ENCODE data around the gene RAB3IL1.

Gene RAB3IL1

DNA sequence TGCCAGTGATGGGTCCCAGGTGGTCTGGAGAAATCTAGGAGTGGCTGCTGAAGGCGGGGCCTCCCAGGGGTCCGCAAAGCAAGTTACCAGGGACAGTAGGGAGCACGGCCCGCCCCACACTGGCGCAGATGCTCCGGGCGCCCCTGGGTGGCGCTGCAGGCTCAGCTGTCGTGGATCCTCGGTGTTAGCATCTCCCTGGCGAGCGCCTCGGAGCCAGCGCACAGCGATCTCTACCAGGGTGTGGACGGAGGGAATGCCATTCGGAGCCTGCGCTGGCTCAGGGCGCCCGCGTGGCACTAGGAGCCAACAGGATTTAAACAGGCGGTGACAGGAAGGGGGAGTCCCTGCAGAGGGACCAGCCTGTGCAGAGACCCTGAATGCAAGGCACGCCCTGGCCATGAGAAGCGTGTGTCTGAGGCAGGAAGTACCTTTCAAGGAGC lies 46.2 kb downstream of the RAB3IL1 start:
- H3K27me3 ChIP-seq (ENCODE audit: control insufficient read depth in 1 of 2, insufficient read depth in 2 of 2, low read length in 2 of 2): peaks cover 2 to 3% of the 10 kb centered on the region in 2 donors
- peaks cover 10% of the 10 kb centered on the region for H3K4me1 ChIP-seq (ENCODE audit: control insufficient read depth, insufficient read depth, low read length)
- H3K36me3 ChIP-seq (ENCODE audit: control insufficient read depth in 2 of 2, insufficient read depth in 2 of 2, low read length in 2 of 2): no peaks in the 10 kb centered on the region
- H3K9ac ChIP-seq (ENCODE audit: low read length in 2 of 2): no peak overlapping the region
- no peak overlapping the region for H3K27ac ChIP-seq (ENCODE audit: low read length)
- H3K9me3 ChIP-seq (ENCODE audit: control insufficient read depth in 2 of 2, low read length in 2 of 2): no peaks in the 10 kb centered on the region
- peak overlapping the region in 1 of 2 donors; percentile 55 for H3K4me3 ChIP-seq (ENCODE audit: low read length in 2 of 2)

DNA sequence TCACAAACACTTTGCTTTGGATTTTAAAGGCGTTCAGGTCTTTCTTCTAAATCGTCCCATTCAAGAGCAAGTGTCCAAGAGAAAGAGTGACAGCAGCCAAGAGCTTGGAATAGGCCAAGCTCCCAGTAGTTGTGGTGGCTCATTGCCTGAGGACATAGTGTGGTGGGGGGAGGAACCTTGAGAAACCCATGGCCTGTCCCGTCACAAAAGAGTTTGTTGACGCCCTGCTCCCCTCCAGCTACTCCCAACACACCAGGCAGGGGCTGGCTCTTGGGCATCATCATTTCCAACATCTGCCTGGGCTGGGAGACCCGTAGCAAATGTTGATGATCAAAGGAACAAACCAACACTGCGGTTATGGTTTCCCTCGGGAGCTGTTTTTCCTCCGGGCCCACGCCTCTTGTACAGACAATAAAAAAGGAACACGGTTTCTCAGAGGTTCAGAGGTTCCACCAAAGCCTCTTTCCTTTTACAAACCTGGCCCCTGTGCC lies 46.8 kb downstream of the RAB3IL1 start:
- peaks cover 10% of the 10 kb centered on the region for H3K4me1 ChIP-seq (ENCODE audit: control insufficient read depth, insufficient read depth, low read length)
- H3K4me3 ChIP-seq (ENCODE audit: low read length in 2 of 2): no peak overlapping the region
- H3K9me3 ChIP-seq (ENCODE audit: control insufficient read depth in 2 of 2, low read length in 2 of 2): no peaks in the 10 kb centered on the region
- H3K36me3 ChIP-seq (ENCODE audit: control insufficient read depth in 2 of 2, insufficient read depth in 2 of 2, low read length in 2 of 2): no peaks in the 10 kb centered on the region
- no peak overlapping the region for H3K9ac ChIP-seq (ENCODE audit: low read length in 2 of 2)
- H3K27me3 ChIP-seq (ENCODE audit: control insufficient read depth in 1 of 2, insufficient read depth in 2 of 2, low read length in 2 of 2): peaks cover 2 to 3% of the 10 kb centered on the region in 2 donors
- H3K27ac ChIP-seq (ENCODE audit: low read length): no peak overlapping the region

DNA sequence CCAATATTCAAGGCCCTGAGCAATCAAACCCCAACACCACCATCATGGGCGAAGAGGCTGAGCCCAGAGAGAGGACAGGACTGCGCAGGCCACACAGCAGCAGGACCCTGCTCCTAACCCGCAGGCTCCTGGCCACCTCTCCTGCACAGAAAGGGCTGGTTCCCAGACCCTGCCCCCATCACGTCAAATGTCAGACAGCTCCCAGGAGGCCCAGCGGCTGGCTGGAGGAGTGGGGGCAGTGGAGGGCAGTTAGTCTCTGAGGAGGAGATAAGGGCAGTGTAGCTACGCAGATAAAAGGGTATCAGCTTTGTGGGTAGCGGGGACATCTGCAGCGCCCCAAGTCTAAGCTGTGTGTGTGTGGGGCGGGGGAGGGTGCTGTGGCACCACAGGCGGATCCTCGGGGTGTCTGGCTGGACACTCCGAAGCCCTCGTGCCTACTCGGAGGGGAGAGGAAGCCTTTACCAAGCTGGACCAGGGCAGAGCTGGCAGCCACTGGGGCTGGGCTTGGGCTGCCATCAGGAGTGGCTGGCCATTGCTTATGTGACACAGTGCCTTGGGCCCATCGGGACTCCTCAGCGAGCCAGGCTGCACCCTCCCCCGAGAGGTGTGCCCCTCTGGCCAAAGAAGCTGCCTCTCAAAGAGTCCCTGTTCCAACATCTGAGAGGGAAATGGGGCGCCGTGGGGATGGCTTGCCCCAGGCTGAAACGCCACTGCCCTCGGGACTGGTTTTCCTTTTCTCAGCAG lies 47.5 kb downstream of the RAB3IL1 start:
- Histone ChIP-seq H3K4me1 (ENCODE audit: control insufficient read depth, insufficient read depth, low read length) (peaks cover 10% of the 10 kb centered on the region), H3K36me3 (ENCODE audit: control insufficient read depth in 2 of 2, insufficient read depth in 2 of 2, low read length in 2 of 2) (no peaks in the 10 kb centered on the region), H3K27ac (ENCODE audit: low read length) (no peak overlapping the region), H3K4me3 (ENCODE audit: low read length in 2 of 2) (no peak overlapping the region), H3K9ac (ENCODE audit: low read length in 2 of 2) (no peak overlapping the region), H3K27me3 (ENCODE audit: control insufficient read depth in 1 of 2, insufficient read depth in 2 of 2, low read length in 2 of 2) (peaks cover 2 to 3% of the 10 kb centered on the region in 2 donors), H3K9me3 (ENCODE audit: control insufficient read depth in 2 of 2, low read length in 2 of 2) (no peaks in the 10 kb centered on the region)

DNA sequence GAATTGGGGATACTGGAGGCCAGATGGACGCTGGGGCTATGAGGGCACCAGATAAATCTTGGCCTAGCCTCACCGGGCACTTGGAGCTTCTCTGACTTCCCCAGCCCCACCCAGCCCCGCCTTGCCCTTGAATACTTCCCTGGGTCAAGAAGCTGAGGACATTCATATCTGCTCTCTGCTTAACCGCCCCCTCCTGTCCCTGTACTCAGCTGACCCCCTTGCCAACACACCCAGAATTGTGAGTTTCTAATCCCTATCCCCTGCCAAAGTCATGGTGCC lies 48.0 kb downstream of the RAB3IL1 start:
- H3K27me3 ChIP-seq (ENCODE audit: control insufficient read depth in 1 of 2, insufficient read depth in 2 of 2, low read length in 2 of 2): peaks cover 2 to 3% of the 10 kb centered on the region in 2 donors
- H3K4me3 ChIP-seq (ENCODE audit: low read length in 2 of 2): no peak overlapping the region
- H3K4me1 ChIP-seq (ENCODE audit: control insufficient read depth, insufficient read depth, low read length): peaks cover 10% of the 10 kb centered on the region
- no peak overlapping the region for H3K9ac ChIP-seq (ENCODE audit: low read length in 2 of 2)
- H3K9me3 ChIP-seq (ENCODE audit: control insufficient read depth in 2 of 2, low read length in 2 of 2): no peaks in the 10 kb centered on the region
- H3K36me3 ChIP-seq (ENCODE audit: control insufficient read depth in 2 of 2, insufficient read depth in 2 of 2, low read length in 2 of 2): no peaks in the 10 kb centered on the region
- no peak overlapping the region for H3K27ac ChIP-seq (ENCODE audit: low read length)

DNA sequence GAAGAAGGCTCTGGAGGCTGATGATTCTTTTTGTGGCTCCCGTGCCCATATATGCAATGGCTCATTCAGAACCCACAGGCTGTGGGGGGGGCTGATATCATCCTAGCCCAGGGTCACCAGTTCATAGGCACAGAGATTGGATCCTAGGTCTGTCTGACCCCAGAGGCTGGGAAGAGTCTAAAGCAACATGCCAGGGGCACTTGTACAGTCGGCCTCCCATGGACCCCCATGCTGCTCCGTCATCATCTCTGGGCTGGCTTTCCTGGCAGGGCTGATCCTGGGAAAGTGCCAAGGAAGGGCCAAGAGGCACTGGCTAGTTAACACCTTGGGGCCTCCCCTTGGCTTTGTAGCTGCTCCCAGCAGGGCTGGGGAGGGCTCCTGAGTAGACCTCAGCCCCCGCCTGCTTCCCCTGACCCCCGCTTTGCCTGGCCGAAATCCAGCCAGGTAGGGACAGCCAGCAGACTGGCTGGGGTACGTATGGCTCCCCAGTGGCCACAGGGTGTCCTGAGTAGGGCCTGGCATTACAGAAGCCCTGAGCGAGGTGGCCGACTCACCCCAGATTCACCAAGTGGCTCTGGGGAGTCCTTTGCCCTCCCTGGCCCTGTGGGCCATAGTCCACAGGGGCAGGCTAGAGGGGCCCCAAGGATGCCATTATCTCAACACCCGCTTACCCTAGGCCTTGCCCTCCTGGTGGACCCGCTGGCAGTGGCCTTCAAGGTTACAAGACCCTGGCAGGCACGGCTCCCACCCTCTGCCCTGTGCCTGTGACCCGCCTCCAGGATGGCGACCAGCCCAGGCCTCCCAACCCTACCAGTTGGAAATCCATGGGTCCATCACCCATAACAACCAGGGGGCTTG lies 48.6 kb downstream of the RAB3IL1 start:
- peaks cover 10% of the 10 kb centered on the region for H3K4me1 ChIP-seq (ENCODE audit: control insufficient read depth, insufficient read depth, low read length)
- H3K27ac ChIP-seq (ENCODE audit: low read length): no peak overlapping the region
- no peaks in the 10 kb centered on the region for H3K9me3 ChIP-seq (ENCODE audit: control insufficient read depth in 2 of 2, low read length in 2 of 2)
- no peak overlapping the region for H3K9ac ChIP-seq (ENCODE audit: low read length in 2 of 2)
- no peak overlapping the region for H3K4me3 ChIP-seq (ENCODE audit: low read length in 2 of 2)
- no peaks in the 10 kb centered on the region for H3K36me3 ChIP-seq (ENCODE audit: control insufficient read depth in 2 of 2, insufficient read depth in 2 of 2, low read length in 2 of 2)
- H3K27me3 ChIP-seq (ENCODE audit: control insufficient read depth in 1 of 2, insufficient read depth in 2 of 2, low read length in 2 of 2): peaks cover 2 to 3% of the 10 kb centered on the region in 2 donors

DNA sequence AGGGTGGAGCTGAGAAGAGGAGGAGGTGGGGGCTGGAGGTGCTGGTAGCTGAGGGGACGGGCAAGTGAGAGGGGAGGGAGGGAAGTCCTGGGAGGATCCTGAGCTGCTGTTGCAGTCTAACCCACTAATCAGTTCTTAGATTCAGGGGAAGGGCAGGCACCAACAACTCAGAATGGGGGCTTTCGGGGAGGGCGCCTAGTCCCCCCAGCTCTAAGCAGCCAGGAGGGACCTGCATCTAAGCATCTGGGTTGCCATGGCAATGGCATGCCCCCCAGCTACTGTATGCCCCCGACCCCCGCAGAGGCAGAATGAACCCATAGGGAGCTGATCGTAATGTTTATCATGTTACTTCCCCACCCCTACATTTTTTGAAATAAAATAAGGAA lies 50.4 kb downstream of the RAB3IL1 start:
- Histone ChIP-seq H3K9me3 (ENCODE audit: control insufficient read depth in 2 of 2, low read length in 2 of 2) (no peaks in the 10 kb centered on the region), H3K4me1 (ENCODE audit: control insufficient read depth, insufficient read depth, low read length) (peaks cover 10% of the 10 kb centered on the region), H3K4me3 (ENCODE audit: low read length in 2 of 2) (no peak overlapping the region), H3K27me3 (ENCODE audit: control insufficient read depth in 1 of 2, insufficient read depth in 2 of 2, low read length in 2 of 2) (peaks cover 2 to 3% of the 10 kb centered on the region in 2 donors), H3K36me3 (ENCODE audit: control insufficient read depth in 2 of 2, insufficient read depth in 2 of 2, low read length in 2 of 2) (peaks cover 0 to 3% of the 10 kb centered on the region in 2 donors), H3K27ac (ENCODE audit: low read length) (no peak overlapping the region), H3K9ac (ENCODE audit: low read length in 2 of 2) (no peak overlapping the region)

DNA sequence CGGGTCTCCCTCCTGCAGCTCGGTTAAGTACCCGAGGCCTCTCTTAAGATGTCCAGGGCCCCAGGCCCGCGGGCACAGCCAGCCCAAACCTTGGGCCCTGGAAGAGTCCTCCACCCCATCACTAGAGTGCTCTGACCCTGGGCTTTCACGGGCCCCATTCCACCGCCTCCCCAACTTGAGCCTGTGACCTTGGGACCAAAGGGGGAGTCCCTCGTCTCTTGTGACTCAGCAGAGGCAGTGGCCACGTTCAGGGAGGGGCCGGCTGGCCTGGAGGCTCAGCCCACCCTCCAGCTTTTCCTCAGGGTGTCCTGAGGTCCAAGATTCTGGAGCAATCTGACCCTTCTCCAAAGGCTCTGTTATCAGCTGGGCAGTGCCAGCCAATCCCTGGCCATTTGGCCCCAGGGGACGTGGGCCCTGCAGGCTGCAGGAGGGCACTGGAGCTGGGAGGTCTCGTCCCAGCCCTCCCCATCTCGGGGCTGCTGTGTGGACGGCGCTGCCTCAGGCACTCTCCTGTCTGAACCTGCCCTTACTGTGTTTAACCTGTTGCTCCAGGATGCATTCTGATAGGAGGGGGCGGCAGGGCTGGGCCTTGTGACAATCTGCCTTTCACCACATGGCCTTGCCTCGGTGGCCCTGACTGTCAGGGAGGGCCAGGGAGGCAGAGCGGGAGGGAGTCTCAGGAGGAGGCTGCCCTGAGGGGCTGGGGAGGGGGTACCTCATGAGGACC lies 51.0 kb downstream of the RAB3IL1 start:
- peaks cover 0 to 3% of the 10 kb centered on the region in 2 donors for H3K36me3 ChIP-seq (ENCODE audit: control insufficient read depth in 2 of 2, insufficient read depth in 2 of 2, low read length in 2 of 2)
- no peak overlapping the region for H3K4me3 ChIP-seq (ENCODE audit: low read length in 2 of 2)
- H3K4me1 ChIP-seq (ENCODE audit: control insufficient read depth, insufficient read depth, low read length): peaks cover 8% of the 10 kb centered on the region
- H3K9ac ChIP-seq (ENCODE audit: low read length in 2 of 2): no peak overlapping the region
- H3K9me3 ChIP-seq (ENCODE audit: control insufficient read depth in 2 of 2, low read length in 2 of 2): no peaks in the 10 kb centered on the region
- H3K27ac ChIP-seq (ENCODE audit: low read length): no peak overlapping the region
- peaks cover 2 to 3% of the 10 kb centered on the region in 2 donors for H3K27me3 ChIP-seq (ENCODE audit: control insufficient read depth in 1 of 2, insufficient read depth in 2 of 2, low read length in 2 of 2)

DNA sequence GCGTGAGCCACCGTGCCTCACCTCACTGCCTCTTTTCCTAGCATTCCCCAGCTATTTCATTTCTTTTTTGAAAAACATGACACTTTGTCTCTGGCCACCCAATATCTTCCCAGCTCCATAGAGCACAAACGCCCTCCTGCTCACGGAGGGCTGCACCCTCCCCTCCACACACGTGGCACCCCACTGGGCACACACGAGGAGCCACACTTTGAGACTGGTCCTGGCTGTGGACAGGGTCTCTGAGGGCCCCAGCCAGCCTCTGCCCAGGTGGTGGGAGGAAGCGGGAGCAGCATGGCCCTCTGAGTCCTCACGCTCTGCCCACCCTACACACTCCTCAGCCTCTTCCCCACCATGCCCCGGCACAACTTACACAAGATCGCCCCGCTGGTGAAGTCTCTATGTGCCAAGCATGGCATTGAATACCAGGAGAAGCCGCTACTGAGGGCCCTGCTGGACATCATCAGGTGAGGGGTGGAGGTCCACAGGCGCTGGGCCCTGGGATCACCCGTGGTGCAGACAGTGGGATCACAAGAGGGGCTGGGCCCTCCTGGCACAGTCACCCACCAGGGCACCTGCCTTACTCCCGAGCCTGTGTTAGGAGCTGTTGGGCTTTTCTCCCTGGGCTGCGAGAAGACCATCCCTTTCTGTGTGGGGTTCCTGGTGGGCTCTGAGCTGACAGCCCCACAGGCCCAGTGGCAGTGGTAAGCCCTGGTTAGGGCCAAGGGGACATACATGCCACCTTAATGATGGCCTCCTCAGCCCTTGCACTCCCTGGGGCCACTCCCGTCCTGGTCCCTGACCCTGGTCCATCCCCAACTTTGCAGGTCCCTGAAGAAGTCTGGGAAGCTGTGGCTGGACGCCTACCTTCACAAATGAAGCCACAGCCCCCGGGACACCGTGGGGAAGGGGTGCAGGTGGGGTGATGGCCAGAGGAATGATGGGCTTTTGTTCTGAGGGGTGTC lies 52.3 kb downstream of the RAB3IL1 start:
- Histone ChIP-seq H3K36me3 (ENCODE audit: control insufficient read depth in 2 of 2, insufficient read depth in 2 of 2, low read length in 2 of 2) (peaks cover 0 to 3% of the 10 kb centered on the region in 2 donors), H3K4me3 (ENCODE audit: low read length in 2 of 2) (no peak overlapping the region), H3K27me3 (ENCODE audit: control insufficient read depth in 1 of 2, insufficient read depth in 2 of 2, low read length in 2 of 2) (peaks cover 0 to 2% of the 10 kb centered on the region in 2 donors), H3K27ac (ENCODE audit: low read length) (no peak overlapping the region), H3K4me1 (ENCODE audit: control insufficient read depth, insufficient read depth, low read length) (no peaks in the 10 kb centered on the region), H3K9ac (ENCODE audit: low read length in 2 of 2) (no peak overlapping the region), H3K9me3 (ENCODE audit: control insufficient read depth in 2 of 2, low read length in 2 of 2) (no peaks in the 10 kb centered on the region)

DNA sequence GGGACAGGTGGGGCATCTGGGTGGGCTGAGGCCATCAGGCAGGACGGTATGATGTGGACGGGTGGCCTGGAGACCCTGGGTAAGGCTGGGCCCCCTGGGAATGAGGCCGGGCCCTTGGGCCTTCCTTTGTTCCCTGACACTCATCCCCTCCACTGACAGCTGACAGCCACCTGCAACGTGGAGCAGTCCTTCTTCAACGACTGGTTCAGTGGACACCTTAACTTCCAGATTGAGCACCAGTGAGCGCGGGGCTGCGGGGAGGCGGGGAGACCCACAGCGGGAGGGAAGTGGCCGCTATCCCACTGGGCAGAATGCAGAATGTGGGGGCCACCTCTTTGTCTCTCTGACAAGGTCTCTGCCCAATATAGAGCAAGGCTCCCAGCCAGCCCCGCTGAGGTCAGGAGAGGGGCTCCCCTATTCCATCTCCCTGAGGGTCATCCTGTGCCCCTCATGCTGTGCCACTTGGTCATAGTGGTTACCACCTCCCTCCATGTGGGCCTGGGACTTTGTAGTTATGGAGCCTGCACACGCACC lies 53.8 kb downstream of the RAB3IL1 start:
- Histone ChIP-seq H3K4me1 (ENCODE audit: control insufficient read depth, insufficient read depth, low read length) (no peaks in the 10 kb centered on the region), H3K27ac (ENCODE audit: low read length) (no peak overlapping the region), H3K9ac (ENCODE audit: low read length in 2 of 2) (no peak overlapping the region), H3K27me3 (ENCODE audit: control insufficient read depth in 1 of 2, insufficient read depth in 2 of 2, low read length in 2 of 2) (no peaks in the 10 kb centered on the region), H3K9me3 (ENCODE audit: control insufficient read depth in 2 of 2, low read length in 2 of 2) (no peaks in the 10 kb centered on the region), H3K4me3 (ENCODE audit: low read length in 2 of 2) (no peak overlapping the region), H3K36me3 (ENCODE audit: control insufficient read depth in 2 of 2, insufficient read depth in 2 of 2, low read length in 2 of 2) (peaks cover 0 to 6% of the 10 kb centered on the region in 2 donors)

Measured in stomach smooth muscle (tissue), 2 donors.